ENCODE data around the gene BRIX1. TPM values are rescaled to one million over a fixed set of nuclear protein-coding genes. Genes with fewer than 3 reads are reported as not detected.

The BRIX1 gene
- total RNA-seq, 4 donors from 2014 or later = 14.6 to 57.8 (median 23.8) TPM

GRCh38 chr5:34881246-34881645 is 34.3 kb upstream of the BRIX1 start:
- ATAC-seq (ENCODE audit: low FRiP score) (no peak), DNase-seq (ENCODE audit: low spot score) (no peak)
- no peak for TF ChIP-seq CTCF (IDR thresholded peaks at IDR 0.05)

GRCh38 chr5:34886392-34887119 is 29.0 kb upstream of the BRIX1 start:
- ATAC-seq (ENCODE audit: low FRiP score) = no peak
- TF ChIP-seq CTCF (IDR thresholded peaks at IDR 0.05) = no peak
- DNase-seq (ENCODE audit: low spot score) = no peak

GRCh38 chr5:34889394-34889793 is 26.1 kb upstream of the BRIX1 start:
- TF ChIP-seq CTCF (IDR thresholded peaks at IDR 0.05) = no peak
- ATAC-seq (ENCODE audit: low FRiP score) (no peak), DNase-seq (ENCODE audit: low spot score) (no peak)

GRCh38 chr5:34891981-34892380 is 23.5 kb upstream of the BRIX1 start:
- ATAC-seq (ENCODE audit: low FRiP score) (no peak), DNase-seq (ENCODE audit: low spot score) (no peak)
- no peak for TF ChIP-seq CTCF (IDR thresholded peaks at IDR 0.05)

GRCh38 chr5:34892414-34892813 is 23.1 kb upstream of the BRIX1 start:
- ATAC-seq (ENCODE audit: low FRiP score) (no peak), DNase-seq (ENCODE audit: low spot score) (no peak)
- TF ChIP-seq CTCF (IDR thresholded peaks at IDR 0.05) = no peak

GRCh38 chr5:34894716-34895115 is 20.8 kb upstream of the BRIX1 start:
- ATAC-seq (ENCODE audit: low FRiP score) = no peak
- DNase-seq (ENCODE audit: low spot score) = no peak
- no peak for TF ChIP-seq CTCF (IDR thresholded peaks at IDR 0.05)

Data from omental fat pad (tissue), 4 donors.